Left cardiac atrium (tissue), 4 donors: ENCODE results near the gene ALDH4A1. TPM values are rescaled to one million over a fixed set of nuclear protein-coding genes. Genes with fewer than 3 reads are reported as not detected.
"Not testable (repeated sequence)": the region's sequence is repeated elsewhere in the genome, so short reads cannot be mapped to it uniquely, and the experiment has no call there.

Source experiments
- ATAC-seq, 2 donors: fragments of 200-7000 bp; cut with Tn5 transposase; one replicate each; pipeline ENCODE4 v1.9.1; 2020; ENCODE audit warnings: mild to moderate bottlenecking in 2 of 2, moderate library complexity in 2 of 2
- DNase-seq: peaks from one replicate; pipeline ENCODE4 v3.0.0-alpha.2; 2020
- intact Hi-C, 2 donors: fragments of 100-400 bp; cut with DNase I; formaldehyde crosslinking; loops; one replicate each; pipeline versions ENCODE4 v1.14.1 to v1.15.1; 2022 to 2023
- microRNA-seq, 2 donors: library from miRNA; unstranded; fragments of <30 nt; microRNA quantifications; one replicate each; pipeline ENCODE4 v1.2.0, GENCODE V29; 2020
- total RNA-seq, 2 donors: library from RNA; stranded (reverse); fragmentation: NEBNext Ultra II Directional; extraction: Animal tissue kit (Norgen Biotek cat#: 25700); gene quantifications; one replicate each; pipeline ENCODE4 v1.2.1, GENCODE V29; 2021
- donor health status: DM: no; HTN: yes; CAD: no.
- donor health status: DM: no; HTN: yes; CAD: no; lungs with severe emphysema.
- donor health status: DM: yes; HTN: yes; CAD: no.
- donor health status: Dilated cardiomyopathy.

ALDH4A1 gene
- total RNA-seq, 2 donors from 2014 or later: 23.4 to 31.2 TPM

GRCh38 chr1:18832319-18832718 is 70.0 kb downstream of the ALDH4A1 start:
- DNase-seq, ATAC-seq, intact Hi-C loops: not testable (repeated sequence)

GRCh38 chr1:18831656-18832055 is 70.7 kb downstream of the ALDH4A1 start:
- ATAC-seq (no peak), DNase-seq (no peak)
- intact Hi-C loops: no loop called here

GRCh38 chr1:18830596-18830995 is 71.8 kb downstream of the ALDH4A1 start:
- ATAC-seq: no peak
- no peak for DNase-seq
- intact Hi-C loops: no loop called here

- DNase-seq: no peak
- ATAC-seq: no peak
- intact Hi-C loops: no loop called here
Measured at GRCh38 chr1:18829671-18830070, 72.7 kb downstream of the ALDH4A1 start.

GRCh38 chr1:18828224-18828623 is 74.1 kb downstream of the ALDH4A1 start:
- ATAC-seq: no peak
- intact Hi-C loops: no loop called here
- DNase-seq: no peak

GRCh38 chr1:18823438-18823837 is 78.9 kb downstream of the ALDH4A1 start:
- intact Hi-C loops: loop anchor here in 1 of 2 donors (5.0 kb wide), 1 partner anchor 226 kb away; no protein-coding TSS in a partner anchor
- ATAC-seq (no peak), DNase-seq (no peak)

Small RNA genes within 50 kb of the gene (microRNA-seq; reads per million reads assigned to microRNA genes)
- 0 reads per million in 2 donors for gene MIR1290
- gene MIR4695: 0 to 0.27 reads per million in 2 donors

Other genes with a start within 250 kb of the ALDH4A1 start
- not detected for gene TAS1R2, start 42.9 kb downstream of the ALDH4A1 start, total RNA-seq
- gene IFFO2, start 54.1 kb upstream of the ALDH4A1 start, total RNA-seq: 1 to 10 TPM; 3.4 to 6.4 TPM